HepG2 (cell line): ENCODE measurements around the gene LARP7. TPM values are rescaled to one million over a fixed set of nuclear protein-coding genes. Genes with fewer than 3 reads are reported as not detected.
A peak's percentile ranks its signal among the peaks of the same experiment; 100 is the strongest.

Experiments used
- AKAP8 ChIP-seq: sonication (generic); formaldehyde crosslinking; IDR thresholded peaks from 2 replicates; pipeline ENCODE4 v1.5.1; 2020; ENCODE audit warnings: mild to moderate bottlenecking, missing genetic modification reagents
- ARHGAP35 ChIP-seq: sonication (generic); formaldehyde crosslinking; IDR thresholded peaks from 2 replicates; pipeline ENCODE4 v1.9.0; 2022; ENCODE audit warnings: mild to moderate bottlenecking, inconsistent platforms, moderate library complexity, missing genetic modification reagents, borderline replicate concordance
- ARID4A ChIP-seq: sonication (generic); formaldehyde crosslinking; IDR thresholded peaks from 2 replicates; pipeline ENCODE4 v1.5.0; 2020; ENCODE audit warnings: mild to moderate bottlenecking, missing genetic modification reagents, borderline replicate concordance
- CEBPB ChIP-seq: IDR thresholded peaks from 2 replicates; pipeline ENCODE4 v1.6.1; 2011; ENCODE audit warnings: low read depth, low read length, improper control_type of control experiment, borderline replicate concordance
- CENPBD1 ChIP-seq: sonication (generic); formaldehyde crosslinking; IDR thresholded peaks from 2 replicates; pipeline ENCODE4 v1.8.0; 2022; ENCODE audit warnings: missing genetic modification reagents, low read depth, mild to moderate bottlenecking, borderline replicate concordance
- HBP1 ChIP-seq: IDR thresholded peaks from 2 replicates; pipeline ENCODE4 v1.6.1; 2016; ENCODE audit warnings: low read depth, control low read depth
- HDAC1 ChIP-seq: sonication (generic); formaldehyde crosslinking; IDR thresholded peaks from 2 replicates; pipeline ENCODE4 v1.5.1; 2020; ENCODE audit warnings: mild to moderate bottlenecking, missing genetic modification reagents
- HMG20A ChIP-seq: IDR thresholded peaks from 2 replicates; pipeline ENCODE4 v1.6.1; 2016; ENCODE audit warnings: borderline replicate concordance
- POLR2AphosphoS2 ChIP-seq: IDR thresholded peaks from 2 replicates; pipeline ENCODE4 v1.6.1; 2011; ENCODE audit warnings: low read depth, low read length, improper control_type of control experiment
- SRSF9 ChIP-seq: fragments of 200-400 bp; formaldehyde crosslinking; IDR thresholded peaks from 2 replicates; pipeline ENCODE4 v1.6.1; 2018; ENCODE audit warnings: borderline replicate concordance, mild to moderate bottlenecking, low read depth, low read length; ENCODE audit not compliant: insufficient read depth, poor library complexity, severe bottlenecking
- TCF7 ChIP-seq: sonication (generic); IDR thresholded peaks from 2 replicates; pipeline ENCODE4 v1.6.1; 2016; ENCODE audit warnings: antibody characterized with exemption, low read depth
- TFE3 ChIP-seq: IDR thresholded peaks from 2 replicates; pipeline ENCODE4 v1.6.1; 2016
- ZIK1 ChIP-seq: sonication (generic); formaldehyde crosslinking; IDR thresholded peaks from 2 replicates; pipeline ENCODE4 v1.5.0; 2020; ENCODE audit warnings: mild to moderate bottlenecking, low read depth, missing genetic modification reagents, borderline replicate concordance
- ZNF12 ChIP-seq: sonication (generic); formaldehyde crosslinking; IDR thresholded peaks from 2 replicates; pipeline ENCODE4 v1.5.0; 2020; ENCODE audit warnings: missing genetic modification reagents
- ZNF160 ChIP-seq: sonication (generic); formaldehyde crosslinking; IDR thresholded peaks from 2 replicates; pipeline ENCODE4 v1.8.0; 2022; ENCODE audit warnings: mild to moderate bottlenecking, inconsistent platforms, missing genetic modification reagents
- ZNF17 ChIP-seq: sonication (generic); formaldehyde crosslinking; IDR thresholded peaks from 2 replicates; pipeline ENCODE4 v1.5.0; 2020; ENCODE audit warnings: mild to moderate bottlenecking, missing genetic modification reagents
- ZNF768 ChIP-seq: sonication (generic); formaldehyde crosslinking; IDR thresholded peaks from 2 replicates; pipeline ENCODE4 v1.4.0; 2020; ENCODE audit warnings: missing genetic modification reagents
- ZSCAN12 ChIP-seq: sonication (generic); formaldehyde crosslinking; IDR thresholded peaks from 2 replicates; pipeline ENCODE4 v1.9.0; 2021; ENCODE audit warnings: mild to moderate bottlenecking, missing genetic modification reagents
- ZSCAN5A ChIP-seq: sonication (generic); formaldehyde crosslinking; IDR thresholded peaks from 2 replicates; pipeline ENCODE4 v1.8.0; 2022; ENCODE audit warnings: mild to moderate bottlenecking, missing genetic modification reagents, borderline replicate concordance
- polyA plus RNA-seq, 8 experiments: library from polyadenylated mRNA; depleted of rRNA in 3 of 8; stranded (reverse) in 7 of 8; unstranded in 1 of 8; fragments of >200 nt; fragmentation: Illumina TruSeq in 4 of 8; extraction: Trizol in 4 of 8; gene quantifications; 2 replicates each; pipeline versions ENCODE4 v1.2.1 to v1.2.3, GENCODE V29; 2011 to 2016; ENCODE audit warnings: low read depth in 4 of 8, missing spikeins in 1 of 8, mixed read lengths in 1 of 8; ENCODE audit not compliant: insufficient read depth in 1 of 8
- total RNA-seq, 5 experiments: library from RNA; depleted of rRNA; stranded (reverse); fragments of >200 nt; fragmentation: Illumina TruSeq; extraction: Trizol; gene quantifications; 2 replicates each; pipeline ENCODE4 v1.2.3, GENCODE V29; 2016; ENCODE audit warnings: low read depth in 1 of 5

The LARP7 gene
- total and polyA plus RNA-seq, 2 of the 13 experiments (the other 11 are each of a cell fraction or from before 2014, with no cell fraction given) = 9.7 to 37.1 TPM

GRCh38 chr4:112636688-112637551, at the start of gene LARP7, which contains the start of gene ZGRF1 (continued):
- TF ChIP-seq ARID4A (CRISPR knock-in tag) (peak; percentile 96), TFE3 (CRISPR knock-in tag) (no peak), TCF7 (no peak), ZNF12 (CRISPR knock-in tag) (no peak; the same call in 1 of the 2 replicates), ZSCAN12 (CRISPR knock-in tag) (no peak), ZNF17 (CRISPR knock-in tag) (no peak), ARHGAP35 (CRISPR knock-in tag) (no peak), ZNF768 (CRISPR knock-in tag) (no peak), HDAC1 (peak; percentile 95), SRSF9 (no peak), ZNF160 (CRISPR knock-in tag) (peak; percentile 66; the same call in 1 of the 2 replicates), AKAP8 (CRISPR knock-in tag) (no peak), ZSCAN5A (peak; percentile 86; the same call in 1 of the 2 replicates), HMG20A (CRISPR knock-in tag) (no peak), CEBPB (peak; percentile 59; the same call in 1 of the 2 replicates), ZIK1 (CRISPR knock-in tag) (no peak), CENPBD1 (CRISPR knock-in tag) (no peak), POLR2AphosphoS2 (no peak), HBP1 (CRISPR knock-in tag) (peak; percentile 87)
